Measurements from ENCODE around the gene AP2S1.

DNA sequence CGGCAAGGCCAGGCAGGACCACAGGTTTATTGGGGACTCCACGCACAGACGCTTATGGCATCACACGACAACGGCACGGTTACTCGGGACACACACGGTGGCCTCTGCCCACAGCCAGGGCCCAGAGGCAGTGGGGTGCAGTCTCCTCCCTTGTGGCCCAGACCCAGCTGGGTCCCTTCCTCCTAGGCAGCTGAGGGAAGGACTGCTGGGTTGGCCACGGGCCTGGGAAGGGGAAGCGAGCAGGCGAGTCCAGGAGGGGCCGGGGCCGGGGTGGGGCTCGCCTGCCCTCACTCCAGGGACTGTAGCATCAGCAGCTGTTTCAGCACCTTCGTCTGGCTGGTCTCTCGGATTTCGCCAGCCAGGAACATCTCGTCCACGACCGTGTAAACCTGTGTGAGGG lies 12.5 kb downstream of the AP2S1 start:
- TF ChIP-seq, protein P1, sequence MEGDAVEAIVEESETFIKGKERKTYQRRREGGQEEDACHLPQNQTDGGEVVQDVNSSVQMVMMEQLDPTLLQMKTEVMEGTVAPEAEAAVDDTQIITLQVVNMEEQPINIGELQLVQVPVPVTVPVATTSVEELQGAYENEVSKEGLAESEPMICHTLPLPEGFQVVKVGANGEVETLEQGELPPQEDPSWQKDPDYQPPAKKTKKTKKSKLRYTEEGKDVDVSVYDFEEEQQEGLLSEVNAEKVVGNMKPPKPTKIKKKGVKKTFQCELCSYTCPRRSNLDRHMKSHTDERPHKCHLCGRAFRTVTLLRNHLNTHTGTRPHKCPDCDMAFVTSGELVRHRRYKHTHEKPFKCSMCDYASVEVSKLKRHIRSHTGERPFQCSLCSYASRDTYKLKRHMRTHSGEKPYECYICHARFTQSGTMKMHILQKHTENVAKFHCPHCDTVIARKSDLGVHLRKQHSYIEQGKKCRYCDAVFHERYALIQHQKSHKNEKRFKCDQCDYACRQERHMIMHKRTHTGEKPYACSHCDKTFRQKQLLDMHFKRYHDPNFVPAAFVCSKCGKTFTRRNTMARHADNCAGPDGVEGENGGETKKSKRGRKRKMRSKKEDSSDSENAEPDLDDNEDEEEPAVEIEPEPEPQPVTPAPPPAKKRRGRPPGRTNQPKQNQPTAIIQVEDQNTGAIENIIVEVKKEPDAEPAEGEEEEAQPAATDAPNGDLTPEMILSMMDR (IDR thresholded peaks at IDR 0.05), result no peak
- TF ChIP-seq POLR2A (IDR thresholded peaks at IDR 0.05), result no peak
